ENCODE measurements around the gene RGS14. TPM values are rescaled to one million over a fixed set of nuclear protein-coding genes. Genes with fewer than 3 reads are reported as not detected.

The RGS14 gene
- total RNA-seq, 1 donor from 2014 or later = 16.2 TPM

GRCh38 chr5:177369645-177370440 is 12.1 kb downstream of the RGS14 start:
- TF ChIP-seq, protein P1, sequence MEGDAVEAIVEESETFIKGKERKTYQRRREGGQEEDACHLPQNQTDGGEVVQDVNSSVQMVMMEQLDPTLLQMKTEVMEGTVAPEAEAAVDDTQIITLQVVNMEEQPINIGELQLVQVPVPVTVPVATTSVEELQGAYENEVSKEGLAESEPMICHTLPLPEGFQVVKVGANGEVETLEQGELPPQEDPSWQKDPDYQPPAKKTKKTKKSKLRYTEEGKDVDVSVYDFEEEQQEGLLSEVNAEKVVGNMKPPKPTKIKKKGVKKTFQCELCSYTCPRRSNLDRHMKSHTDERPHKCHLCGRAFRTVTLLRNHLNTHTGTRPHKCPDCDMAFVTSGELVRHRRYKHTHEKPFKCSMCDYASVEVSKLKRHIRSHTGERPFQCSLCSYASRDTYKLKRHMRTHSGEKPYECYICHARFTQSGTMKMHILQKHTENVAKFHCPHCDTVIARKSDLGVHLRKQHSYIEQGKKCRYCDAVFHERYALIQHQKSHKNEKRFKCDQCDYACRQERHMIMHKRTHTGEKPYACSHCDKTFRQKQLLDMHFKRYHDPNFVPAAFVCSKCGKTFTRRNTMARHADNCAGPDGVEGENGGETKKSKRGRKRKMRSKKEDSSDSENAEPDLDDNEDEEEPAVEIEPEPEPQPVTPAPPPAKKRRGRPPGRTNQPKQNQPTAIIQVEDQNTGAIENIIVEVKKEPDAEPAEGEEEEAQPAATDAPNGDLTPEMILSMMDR (IDR thresholded peaks at IDR 0.05) = no peak
- DNase-seq = no peak
- no peak overlapping the region for H3K4me3 ChIP-seq
- H3K27me3 ChIP-seq (ENCODE audit: low read depth) = no peaks in the 10 kb centered on the region
- ATAC-seq = no peak
- H3K27ac ChIP-seq = no peak overlapping the region
- no peaks in the 10 kb centered on the region for H3K9me3 ChIP-seq
- intact Hi-C loops (cut with DNase I) = no loop called here
- H3K4me1 ChIP-seq = peaks cover 46% of the 10 kb centered on the region
- H3K36me3 ChIP-seq = peaks cover 10% of the 10 kb centered on the region

- peak; percentile 82 to 87 for ATAC-seq
- DNase-seq = peak; percentile 87
- TF ChIP-seq, protein P1 (IDR thresholded peaks at IDR 0.05) = peak; percentile 43
- Histone ChIP-seq H3K4me3 (peak overlapping the region; percentile 48), H3K27ac (peak overlapping the region; percentile 72), H3K27me3 (ENCODE audit: low read depth) (no peaks in the 10 kb centered on the region), H3K9me3 (no peaks in the 10 kb centered on the region), H3K4me1 (peaks cover 46% of the 10 kb centered on the region), H3K36me3 (peaks cover 10% of the 10 kb centered on the region)
- intact Hi-C loops (cut with DNase I) = no loop called here
These were observed 12.9 kb downstream of the RGS14 start for GRCh38 chr5:177370488-177371119.

DNA sequence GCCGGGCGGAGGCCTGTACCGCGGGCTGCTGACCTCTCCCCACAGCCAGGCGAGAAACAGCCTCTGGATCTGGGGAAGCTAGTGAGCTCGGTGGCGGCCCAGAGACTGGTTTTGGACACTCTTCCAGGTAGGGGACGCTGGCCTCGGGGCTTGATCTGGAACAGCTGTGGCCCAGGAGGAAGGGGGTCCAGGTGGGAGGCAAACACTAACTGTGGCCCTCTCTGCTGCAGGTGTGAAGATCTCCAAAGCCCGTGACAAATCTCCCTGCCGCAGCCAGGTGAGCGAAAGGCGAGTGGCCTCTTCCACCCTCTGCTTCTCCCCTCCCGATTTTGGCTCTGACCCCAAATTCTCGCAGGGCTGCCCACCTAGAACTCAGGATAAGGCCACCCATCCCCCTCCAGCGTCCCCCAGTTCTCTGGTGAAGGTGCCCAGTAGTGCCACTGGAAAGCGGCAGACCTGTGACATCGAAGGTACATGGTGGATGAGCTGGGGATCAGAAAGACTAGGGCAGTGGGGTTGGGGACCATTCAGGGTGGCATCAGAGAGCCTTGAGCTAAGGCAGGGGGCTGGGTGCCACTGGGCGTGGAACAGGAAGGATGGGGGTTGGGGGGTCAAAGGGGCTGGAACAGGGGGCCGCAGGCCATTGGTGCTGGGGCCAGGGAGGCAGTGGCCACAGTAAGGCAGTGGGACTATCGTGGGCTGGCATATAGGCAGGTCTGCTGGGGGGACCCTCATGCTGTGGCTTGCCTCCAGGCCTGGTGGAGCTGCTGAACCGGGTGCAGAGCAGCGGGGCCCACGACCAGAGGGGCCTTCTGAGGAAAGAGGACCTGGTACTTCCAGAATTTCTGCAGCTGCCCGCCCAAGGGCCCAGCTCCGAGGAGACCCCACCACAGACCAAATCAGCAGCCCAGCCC is 13.7 kb downstream of the RGS14 start:
- H3K4me3 ChIP-seq = peak overlapping the region; percentile 48
- peaks cover 10% of the 10 kb centered on the region for H3K36me3 ChIP-seq
- peak overlapping the region; percentile 72 for H3K27ac ChIP-seq
- no peaks in the 10 kb centered on the region for H3K9me3 ChIP-seq
- TF ChIP-seq, protein P1 (IDR thresholded peaks at IDR 0.05) = no peak
- intact Hi-C loops (cut with DNase I) = no loop called here
- DNase-seq (no peak), ATAC-seq (no peak)
- peaks cover 39% of the 10 kb centered on the region for H3K4me1 ChIP-seq
- H3K27me3 ChIP-seq (ENCODE audit: low read depth) = no peaks in the 10 kb centered on the region

DNA sequence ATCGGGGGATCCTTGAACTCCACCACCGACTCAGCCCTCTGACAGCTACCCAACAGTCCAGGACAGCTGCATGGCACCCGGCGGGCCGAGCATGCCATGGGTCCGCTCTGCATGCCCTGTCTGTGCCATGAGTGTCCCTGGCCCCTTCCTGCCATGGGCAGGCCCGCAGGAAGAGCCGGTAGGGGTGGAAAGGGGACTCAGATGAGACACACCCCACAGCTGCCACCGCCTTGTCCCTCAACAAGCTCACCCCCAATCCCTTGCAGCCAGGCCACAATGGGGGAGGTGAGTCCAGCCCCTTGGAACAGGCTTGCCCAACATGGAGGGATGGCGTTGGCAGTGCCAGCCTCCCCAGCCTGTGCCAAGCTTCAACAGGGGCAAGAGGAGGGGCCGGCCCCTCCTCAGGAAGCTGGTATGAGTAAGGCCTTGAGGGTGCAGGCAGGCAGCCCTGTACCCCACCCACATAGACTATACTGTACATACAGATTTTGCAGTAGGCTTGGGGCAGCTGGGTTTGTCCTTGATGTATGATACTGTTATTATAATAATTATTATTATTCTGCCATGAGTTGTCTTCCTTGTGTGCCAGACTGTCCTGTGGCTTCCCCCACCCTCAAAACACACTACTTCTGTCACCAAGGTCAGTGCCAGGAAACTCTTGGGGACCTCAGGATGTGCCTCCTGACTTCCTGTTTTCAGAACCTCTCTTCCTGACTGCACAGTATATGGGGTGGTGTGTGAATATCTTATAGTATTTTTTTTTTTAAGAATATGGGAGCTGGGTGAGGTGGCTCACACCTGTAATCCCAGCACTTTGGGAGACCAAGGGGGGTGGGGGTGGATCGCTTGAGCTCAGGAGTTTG is 14.5 kb downstream of the RGS14 start:
- Histone ChIP-seq H3K4me3 (no peak overlapping the region), H3K9me3 (no peaks in the 10 kb centered on the region), H3K4me1 (peaks cover 32% of the 10 kb centered on the region), H3K27me3 (ENCODE audit: low read depth) (no peaks in the 10 kb centered on the region), H3K27ac (peak overlapping the region; percentile 72), H3K36me3 (peaks cover 10% of the 10 kb centered on the region)
- no peak for DNase-seq
- ATAC-seq = no peak
- TF ChIP-seq, protein P1 (IDR thresholded peaks at IDR 0.05) = no peak
- intact Hi-C loops (cut with DNase I) = no loop called here

Measured in lower lobe of right lung (tissue), 2 donors.